ENCODE measurements around the gene INSR. TPM values are rescaled to one million over a fixed set of nuclear protein-coding genes. Genes with fewer than 3 reads are reported as not detected.

Gene INSR
- total and polyA plus RNA-seq, 10 of the 15 experiments (the other 5 are each of a cell fraction or from before 2014, with no cell fraction given) = 4.2 to 34.9 (median 13.6) TPM

DNA sequence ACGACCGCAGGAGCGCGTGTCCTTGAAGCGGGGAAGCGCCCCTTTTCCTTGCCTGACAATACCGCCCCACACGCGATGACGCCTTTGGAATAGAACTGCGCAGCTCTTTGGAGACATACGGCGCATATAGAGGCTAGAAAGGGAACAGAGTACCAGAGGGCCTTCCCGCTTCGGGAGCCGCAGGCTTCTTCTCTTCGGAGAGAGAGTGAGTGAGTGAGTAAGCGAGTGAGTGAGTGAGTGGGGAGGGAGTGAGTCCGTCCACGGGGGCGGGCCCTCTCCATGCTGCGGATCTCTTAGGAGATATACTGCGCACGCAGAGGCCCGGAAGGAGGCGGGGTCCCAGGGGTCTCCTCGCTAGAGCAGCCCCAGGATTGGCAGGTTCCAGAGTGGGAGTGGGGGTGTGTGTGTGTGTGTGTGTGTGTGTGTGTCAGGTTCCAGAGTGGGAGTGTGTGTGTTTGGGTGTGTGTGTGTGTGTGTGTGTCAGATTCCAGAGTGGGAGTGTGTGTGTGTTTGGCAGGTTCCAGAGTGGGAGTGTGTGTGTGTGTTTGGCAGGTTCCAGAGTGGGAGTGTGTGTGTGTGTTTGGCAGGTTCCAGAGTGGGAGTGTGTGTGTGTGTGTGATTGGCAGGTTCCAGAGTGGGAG is 97.0 kb downstream of the INSR start (continued):
- TF ChIP-seq, protein P1, sequence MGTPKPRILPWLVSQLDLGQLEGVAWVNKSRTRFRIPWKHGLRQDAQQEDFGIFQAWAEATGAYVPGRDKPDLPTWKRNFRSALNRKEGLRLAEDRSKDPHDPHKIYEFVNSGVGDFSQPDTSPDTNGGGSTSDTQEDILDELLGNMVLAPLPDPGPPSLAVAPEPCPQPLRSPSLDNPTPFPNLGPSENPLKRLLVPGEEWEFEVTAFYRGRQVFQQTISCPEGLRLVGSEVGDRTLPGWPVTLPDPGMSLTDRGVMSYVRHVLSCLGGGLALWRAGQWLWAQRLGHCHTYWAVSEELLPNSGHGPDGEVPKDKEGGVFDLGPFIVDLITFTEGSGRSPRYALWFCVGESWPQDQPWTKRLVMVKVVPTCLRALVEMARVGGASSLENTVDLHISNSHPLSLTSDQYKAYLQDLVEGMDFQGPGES (IDR thresholded peaks at IDR 0.05) = no peak
- TF ChIP-seq SREBF2 (IDR thresholded peaks at IDR 0.05; ENCODE audit: low read length) (no peak), SIX5 (IDR thresholded peaks at IDR 0.05; ENCODE audit: low read depth, low read length, severe bottlenecking) (no peak), ZNF384 (IDR thresholded peaks at IDR 0.05; ENCODE audit: borderline replicate concordance, low read depth, low read length) (no peak), JUNB (IDR thresholded peaks at IDR 0.05) (0 out of 2 replicates have a peak, but pooled peaks have one; percentile 9), TCF7 (IDR thresholded peaks at IDR 0.05; ENCODE audit: borderline replicate concordance) (no peak), YBX1 (IDR thresholded peaks at IDR 0.05) (no peak), TBL1XR1 (IDR thresholded peaks at IDR 0.05; ENCODE audit: low read depth, low read length) (no peak), MTA2 (IDR thresholded peaks at IDR 0.05; ENCODE audit: low read depth) (peak; percentile 63; the same call in 1 of the 2 replicates), RAD21 (IDR thresholded peaks at IDR 0.05; ENCODE audit: insufficient read depth, low read depth, low read length) (no peak), RUNX3 (IDR thresholded peaks at IDR 0.05; ENCODE audit: low read length) (peak; percentile 63), EED (IDR thresholded peaks at IDR 0.05; ENCODE audit: low read depth) (no peak), SP1 (IDR thresholded peaks at IDR 0.05; ENCODE audit: low read depth, low read length) (peak; percentile 79), MXI1 (IDR thresholded peaks at IDR 0.05; ENCODE audit: low read depth, low read length) (no peak), TCF12 (IDR thresholded peaks at IDR 0.05; ENCODE audit: low read depth, low read length) (no peak), SUPT20H (IDR thresholded peaks at IDR 0.05; ENCODE audit: borderline replicate concordance, control insufficient read depth, low read depth, low read length) (no peak), NFYB (IDR thresholded peaks at IDR 0.05; ENCODE audit: insufficient read depth, low read depth, low read length) (peak; percentile 63; the same call in 1 of the 2 replicates), BRCA1 (IDR thresholded peaks at IDR 0.05; ENCODE audit: low read depth, low read length) (no peak), CBX3 (IDR thresholded peaks at IDR 0.05; ENCODE audit: borderline replicate concordance, low read depth) (no peak), POLR2A (IDR thresholded peaks at IDR 0.05; ENCODE audit: low read depth, low read length) (peak; percentile 51; the same call in 1 of the 2 replicates), CREM (IDR thresholded peaks at IDR 0.05; ENCODE audit: low read depth) (peak; percentile 69), HDAC6 (IDR thresholded peaks at IDR 0.05; ENCODE audit: unreplicated experiment) (no peak), BCL11A (IDR thresholded peaks at IDR 0.05; ENCODE audit: low read depth, low read length) (no peak)
- TF ChIP-seq, protein P2, sequence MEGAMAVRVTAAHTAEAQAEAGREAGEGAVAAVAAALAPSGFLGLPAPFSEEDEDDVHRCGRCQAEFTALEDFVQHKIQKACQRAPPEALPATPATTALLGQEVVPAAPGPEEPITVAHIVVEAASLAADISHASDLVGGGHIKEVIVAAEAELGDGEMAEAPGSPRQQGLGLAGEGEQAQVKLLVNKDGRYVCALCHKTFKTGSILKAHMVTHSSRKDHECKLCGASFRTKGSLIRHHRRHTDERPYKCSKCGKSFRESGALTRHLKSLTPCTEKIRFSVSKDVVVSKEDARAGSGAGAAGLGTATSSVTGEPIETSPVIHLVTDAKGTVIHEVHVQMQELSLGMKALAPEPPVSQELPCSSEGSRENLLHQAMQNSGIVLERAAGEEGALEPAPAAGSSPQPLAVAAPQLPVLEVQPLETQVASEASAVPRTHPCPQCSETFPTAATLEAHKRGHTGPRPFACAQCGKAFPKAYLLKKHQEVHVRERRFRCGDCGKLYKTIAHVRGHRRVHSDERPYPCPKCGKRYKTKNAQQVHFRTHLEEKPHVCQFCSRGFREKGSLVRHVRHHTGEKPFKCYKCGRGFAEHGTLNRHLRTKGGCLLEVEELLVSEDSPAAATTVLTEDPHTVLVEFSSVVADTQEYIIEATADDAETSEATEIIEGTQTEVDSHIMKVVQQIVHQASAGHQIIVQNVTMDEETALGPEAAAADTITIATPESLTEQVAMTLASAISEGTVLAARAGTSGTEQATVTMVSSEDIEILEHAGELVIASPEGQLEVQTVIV (IDR thresholded peaks at IDR 0.05; ENCODE audit: borderline replicate concordance, partially characterized antibody) = peak; percentile 52
- TF ChIP-seq, protein P3, sequence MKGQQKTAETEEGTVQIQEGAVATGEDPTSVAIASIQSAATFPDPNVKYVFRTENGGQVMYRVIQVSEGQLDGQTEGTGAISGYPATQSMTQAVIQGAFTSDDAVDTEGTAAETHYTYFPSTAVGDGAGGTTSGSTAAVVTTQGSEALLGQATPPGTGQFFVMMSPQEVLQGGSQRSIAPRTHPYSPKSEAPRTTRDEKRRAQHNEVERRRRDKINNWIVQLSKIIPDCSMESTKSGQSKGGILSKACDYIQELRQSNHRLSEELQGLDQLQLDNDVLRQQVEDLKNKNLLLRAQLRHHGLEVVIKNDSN (IDR thresholded peaks at IDR 0.05; ENCODE audit: borderline replicate concordance, extremely low read length, insufficient read depth, low read depth, low read length) = no peak
- TF ChIP-seq, protein P4, sequence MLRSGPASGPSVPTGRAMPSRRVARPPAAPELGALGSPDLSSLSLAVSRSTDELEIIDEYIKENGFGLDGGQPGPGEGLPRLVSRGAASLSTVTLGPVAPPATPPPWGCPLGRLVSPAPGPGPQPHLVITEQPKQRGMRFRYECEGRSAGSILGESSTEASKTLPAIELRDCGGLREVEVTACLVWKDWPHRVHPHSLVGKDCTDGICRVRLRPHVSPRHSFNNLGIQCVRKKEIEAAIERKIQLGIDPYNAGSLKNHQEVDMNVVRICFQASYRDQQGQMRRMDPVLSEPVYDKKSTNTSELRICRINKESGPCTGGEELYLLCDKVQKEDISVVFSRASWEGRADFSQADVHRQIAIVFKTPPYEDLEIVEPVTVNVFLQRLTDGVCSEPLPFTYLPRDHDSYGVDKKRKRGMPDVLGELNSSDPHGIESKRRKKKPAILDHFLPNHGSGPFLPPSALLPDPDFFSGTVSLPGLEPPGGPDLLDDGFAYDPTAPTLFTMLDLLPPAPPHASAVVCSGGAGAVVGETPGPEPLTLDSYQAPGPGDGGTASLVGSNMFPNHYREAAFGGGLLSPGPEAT (IDR thresholded peaks at IDR 0.05; ENCODE audit: low read depth) = peak; percentile 97
- TF ChIP-seq, protein P5, sequence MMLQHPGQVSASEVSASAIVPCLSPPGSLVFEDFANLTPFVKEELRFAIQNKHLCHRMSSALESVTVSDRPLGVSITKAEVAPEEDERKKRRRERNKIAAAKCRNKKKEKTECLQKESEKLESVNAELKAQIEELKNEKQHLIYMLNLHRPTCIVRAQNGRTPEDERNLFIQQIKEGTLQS (IDR thresholded peaks at IDR 0.05; ENCODE audit: borderline replicate concordance, extremely low read depth, low read depth, low read length) = no peak

Data from GM12878 (cell line).